Endothelial cell of umbilical vein (primary cell): ENCODE results near the gene TWIST2. TPM values are rescaled to one million over a fixed set of nuclear protein-coding genes. Genes with fewer than 3 reads are reported as not detected.

Experiments used
- BruUV-seq: library from RNA; stranded (reverse); fragments of 400-500 nt; replicated peaks from 2 replicates; lab custom pipeline; 2021; lab: Mats Ljungman, UMichigan
- CTCF ChIA-PET: fragments of 300-600, 350-600 bp; sonication (Branson Sonifier 250); formaldehyde crosslinking; loops from one replicate; lab custom pipeline; 2021; ENCODE audit warnings: antibody characterized with exemption, inconsistent platforms; lab: Charles Lee
- POLR2A ChIA-PET: fragments of 300-600, 350-600 bp; sonication (Branson Sonifier 250); formaldehyde crosslinking; loops from one replicate; lab custom pipeline; 2021; ENCODE audit warnings: antibody characterized with exemption, inconsistent platforms; lab: Charles Lee
- DNase-seq: peaks from one replicate; pipeline ENCODE4 v3.0.0-alpha.2; 2011; ENCODE audit warnings: low read depth, low spot score
- FAIRE-seq: peaks from 2 replicates; lab custom pipeline; 2011; peaks lifted over from hg19 to GRCh38; lab: Jason Lieb, UNC
- H2AFZ ChIP-seq: 2 replicates; pipeline ENCODE4 v1.6.0; 2012; ENCODE audit warnings: low read depth, low read length, control low read depth, inconsistent platforms
- H3K27ac ChIP-seq: 2 replicates; pipeline ENCODE4 v1.5.1; 2011; ENCODE audit warnings: low read depth, mild to moderate bottlenecking, control low read depth, low read length, moderate library complexity; ENCODE audit not compliant: insufficient read depth
- H3K27me3 ChIP-seq, 2 experiments: 2 replicates each; pipeline versions ENCODE4 v1.6.0 to v1.6.1; 2011; ENCODE audit warnings: low read length in 2 of 2, mixed read lengths in 1 of 2; ENCODE audit not compliant: control insufficient read depth in 2 of 2, insufficient read depth in 2 of 2
- H3K36me3 ChIP-seq, 2 experiments: 2 replicates in 1 of 2; 3 replicates in 1 of 2; pipeline ENCODE4 v1.5.1; 2011; ENCODE audit warnings: low read length in 2 of 2, mild to moderate bottlenecking in 1 of 2, moderate library complexity in 1 of 2; ENCODE audit not compliant: control insufficient read depth in 2 of 2, insufficient read depth in 2 of 2; ENCODE audit errors: extremely low read depth in 1 of 2
- H3K4me1 ChIP-seq: 3 replicates; pipeline ENCODE4 v1.5.1; 2011; ENCODE audit warnings: mild to moderate bottlenecking, low read length; ENCODE audit not compliant: control insufficient read depth, insufficient read depth; ENCODE audit errors: extremely low read depth
- H3K4me2 ChIP-seq: 2 replicates; pipeline ENCODE4 v1.6.1; 2011; ENCODE audit warnings: low read length, control low read depth, mixed read lengths; ENCODE audit not compliant: insufficient read depth
- H3K4me3 ChIP-seq, 3 experiments: fragments of 200-600 bp in 1 of 3; sonication (generic), shearing (Covaris generic) in 1 of 3; replicated peaks in 1 of 3; 2 replicates each; pipeline ENCODE4 v1.5.1; 2011 to 2016; ENCODE audit warnings: control low read depth in 3 of 3, low read length in 3 of 3, mild to moderate bottlenecking in 2 of 3, inconsistent platforms in 1 of 3, low read depth in 1 of 3, moderate library complexity in 1 of 3; ENCODE audit not compliant: insufficient read depth in 1 of 3
- H3K79me2 ChIP-seq: 2 replicates; pipeline ENCODE4 v1.6.0; 2012; ENCODE audit warnings: low read length, inconsistent platforms; ENCODE audit not compliant: control insufficient read depth, insufficient read depth
- H3K9ac ChIP-seq: replicated peaks from 2 replicates; pipeline ENCODE3; 2011; ENCODE audit warnings: low read length, control low read depth; ENCODE audit not compliant: insufficient read depth; ENCODE audit errors: extremely low read depth
- H3K9me1 ChIP-seq: replicated peaks from 3 replicates; pipeline ENCODE4 v1.6.0; 2011; ENCODE audit warnings: mild to moderate bottlenecking, low read length; ENCODE audit not compliant: control insufficient read depth, insufficient read depth; ENCODE audit errors: extremely low read depth
- H3K9me3 ChIP-seq: replicated peaks from 2 replicates; pipeline ENCODE4 v1.5.1; 2012; ENCODE audit warnings: low read length, inconsistent platforms; ENCODE audit not compliant: control insufficient read depth, insufficient read depth
- H4K20me1 ChIP-seq: replicated peaks from 2 replicates; pipeline ENCODE3; 2011; ENCODE audit warnings: mild to moderate bottlenecking, low read length; ENCODE audit not compliant: control insufficient read depth, insufficient read depth; ENCODE audit errors: extremely low read depth
- EZH2 ChIP-seq: IDR thresholded peaks from 2 replicates; pipeline ENCODE4 v1.6.1; 2012; ENCODE audit warnings: borderline replicate concordance, low read depth, mild to moderate bottlenecking, moderate library complexity, low read length, inconsistent platforms; ENCODE audit not compliant: severe bottlenecking
- FOS ChIP-seq: IDR thresholded peaks from 2 replicates; pipeline ENCODE4 v1.6.1; 2011; ENCODE audit warnings: mild to moderate bottlenecking, low read length, moderate library complexity, borderline replicate concordance; ENCODE audit not compliant: insufficient read depth
- GATA2 ChIP-seq: IDR thresholded peaks from 2 replicates; pipeline ENCODE4 v1.7.0; 2011; ENCODE audit warnings: low read depth, mild to moderate bottlenecking, moderate library complexity, mixed read lengths, low read length; ENCODE audit not compliant: insufficient read length, insufficient read depth
- JUN ChIP-seq: IDR thresholded peaks from 2 replicates; pipeline ENCODE4 v1.6.1; 2011; ENCODE audit warnings: borderline replicate concordance, low read depth; ENCODE audit not compliant: insufficient read length, insufficient read depth
- MYC ChIP-seq: IDR thresholded peaks from one replicate; pipeline ENCODE4 v1.6.1; 2011; ENCODE audit warnings: mild to moderate bottlenecking, low read depth, low read length
- POLR2A ChIP-seq: IDR thresholded peaks from 2 replicates; pipeline ENCODE4 v1.6.1; 2012; ENCODE audit warnings: low read depth, mild to moderate bottlenecking, control low read depth, low read length
- POLR2AphosphoS5 ChIP-seq: IDR thresholded peaks from 2 replicates; pipeline ENCODE4 v1.6.1; 2012; ENCODE audit warnings: low read depth, mild to moderate bottlenecking, control low read depth, low read length, moderate library complexity; ENCODE audit not compliant: insufficient read depth
- dilution Hi-C: fragments of 300-500 bp; cut with MboI; formaldehyde crosslinking; loops from one replicate; pipeline ENCODE4 v1.15.0; 2019; ENCODE audit warnings: low sequenced_read_pairs; ENCODE audit not compliant: extremely low pct_ligation_motif_present
- intact Hi-C: fragments of 100-400 bp; cut with micrococcal nuclease; formaldehyde crosslinking; loops from one replicate; pipeline ENCODE4 v1.10.0; 2022
- polyA plus RNA-seq, 4 experiments: library from polyadenylated mRNA; depleted of rRNA in 3 of 4; stranded (reverse) in 3 of 4; unstranded in 1 of 4; fragments of >200 nt; gene quantifications; 2 replicates each; pipeline versions ENCODE4 v1.2.1 to v1.2.3, GENCODE V29; 2011 to 2012; ENCODE audit warnings: missing spikeins in 1 of 4
- total RNA-seq: library from RNA; stranded (reverse); gene quantifications from 2 replicates; pipeline ENCODE4 v1.2.3, GENCODE V29; 2021
- TF ChIP-seq, protein P1 (sequence below): IDR thresholded peaks from 2 replicates; pipeline ENCODE4 v1.6.1; 2011; ENCODE audit not compliant: insufficient read depth, insufficient read length
- TF ChIP-seq, protein P2 (sequence below), 2 donors: IDR thresholded peaks; 1 replicate in 1 of 2; 2 replicates in 1 of 2; pipeline ENCODE4 v1.5.1; 2011; ENCODE audit warnings: low read length in 2 of 2, mild to moderate bottlenecking in 2 of 2, moderate library complexity in 2 of 2, control low read depth in 1 of 2, inconsistent platforms in 1 of 2, low read depth in 1 of 2; ENCODE audit not compliant: insufficient read depth in 1 of 2; ENCODE audit errors: extremely low read depth in 1 of 2

The TWIST2 gene
- total and polyA plus RNA-seq, 2 donors (not counting 3 experiments of a cell fraction or from before 2014, with no cell fraction given) = 2.3 to 3.4 TPM

- TF ChIP-seq EZH2 (no peak), MYC (no peak)
- no peak overlapping the region for H3K4me3 ChIP-seq
- no peaks in the 10 kb centered on the region for H4K20me1 ChIP-seq
- H3K27me3 ChIP-seq = no peaks in the 10 kb centered on the region
- no peaks in the 10 kb centered on the region for H3K9me1 ChIP-seq
- dilution Hi-C loops (no loop called here), intact Hi-C loops (no loop called here)
- no peak overlapping the region for H3K4me2 ChIP-seq
- ChIA-PET POLR2A (no interaction called here), CTCF (no interaction called here)
- no peak overlapping the region for H3K9ac ChIP-seq
- no peaks in the 10 kb centered on the region for H3K36me3 ChIP-seq
- no peaks in the 10 kb centered on the region for H3K4me1 ChIP-seq
- FAIRE-seq = no peak
- no TSS peak for BruUV-seq
- no peak for DNase-seq
- no peaks in the 10 kb centered on the region for H3K79me2 ChIP-seq
- no peaks in the 10 kb centered on the region for H3K9me3 ChIP-seq
- no peak overlapping the region for H2AFZ ChIP-seq
- H3K27ac ChIP-seq = no peak overlapping the region
Observed at GRCh38 chr2:238904716-238905115, 56.8 kb downstream of the TWIST2 start.

DNA sequence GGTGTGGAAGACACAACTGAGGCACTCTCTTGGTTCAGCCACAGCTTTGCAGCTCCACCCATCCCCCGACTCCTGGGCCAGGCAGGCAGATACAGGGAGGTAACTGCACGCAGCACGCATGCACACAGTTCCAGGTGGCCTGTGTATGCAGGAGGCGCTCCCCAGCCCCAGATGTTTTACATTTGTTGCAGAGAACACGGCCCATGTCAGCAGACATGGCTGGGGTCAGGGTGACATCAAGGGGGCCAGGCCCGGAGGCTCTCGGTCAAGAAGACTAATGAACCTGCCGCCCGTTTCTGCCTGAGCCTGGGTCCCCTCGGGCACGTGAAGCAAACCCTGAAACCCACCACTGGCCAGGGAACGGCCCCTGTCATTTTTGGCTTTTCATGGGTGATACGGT is 57.3 kb downstream of the TWIST2 start:
- Histone ChIP-seq H3K4me3 (no peak overlapping the region), H3K4me2 (no peak overlapping the region), H4K20me1 (no peaks in the 10 kb centered on the region), H3K9ac (no peak overlapping the region), H3K4me1 (no peaks in the 10 kb centered on the region), H3K36me3 (no peaks in the 10 kb centered on the region), H2AFZ (no peak overlapping the region), H3K9me3 (no peaks in the 10 kb centered on the region), H3K79me2 (no peaks in the 10 kb centered on the region), H3K9me1 (no peaks in the 10 kb centered on the region), H3K27ac (no peak overlapping the region), H3K27me3 (no peaks in the 10 kb centered on the region)
- ChIA-PET POLR2A (no interaction called here), CTCF (no interaction called here)
- intact Hi-C loops = no loop called here
- DNase-seq (no peak), FAIRE-seq (no peak)
- no TSS peak for BruUV-seq
- TF ChIP-seq POLR2A (no peak), JUN (no peak), MYC (no peak), FOS (no peak), EZH2 (no peak), POLR2AphosphoS5 (no peak), GATA2 (no peak)
- TF ChIP-seq, protein P1, sequence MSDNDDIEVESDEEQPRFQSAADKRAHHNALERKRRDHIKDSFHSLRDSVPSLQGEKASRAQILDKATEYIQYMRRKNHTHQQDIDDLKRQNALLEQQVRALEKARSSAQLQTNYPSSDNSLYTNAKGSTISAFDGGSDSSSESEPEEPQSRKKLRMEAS = no peak
- TF ChIP-seq, protein P2, sequence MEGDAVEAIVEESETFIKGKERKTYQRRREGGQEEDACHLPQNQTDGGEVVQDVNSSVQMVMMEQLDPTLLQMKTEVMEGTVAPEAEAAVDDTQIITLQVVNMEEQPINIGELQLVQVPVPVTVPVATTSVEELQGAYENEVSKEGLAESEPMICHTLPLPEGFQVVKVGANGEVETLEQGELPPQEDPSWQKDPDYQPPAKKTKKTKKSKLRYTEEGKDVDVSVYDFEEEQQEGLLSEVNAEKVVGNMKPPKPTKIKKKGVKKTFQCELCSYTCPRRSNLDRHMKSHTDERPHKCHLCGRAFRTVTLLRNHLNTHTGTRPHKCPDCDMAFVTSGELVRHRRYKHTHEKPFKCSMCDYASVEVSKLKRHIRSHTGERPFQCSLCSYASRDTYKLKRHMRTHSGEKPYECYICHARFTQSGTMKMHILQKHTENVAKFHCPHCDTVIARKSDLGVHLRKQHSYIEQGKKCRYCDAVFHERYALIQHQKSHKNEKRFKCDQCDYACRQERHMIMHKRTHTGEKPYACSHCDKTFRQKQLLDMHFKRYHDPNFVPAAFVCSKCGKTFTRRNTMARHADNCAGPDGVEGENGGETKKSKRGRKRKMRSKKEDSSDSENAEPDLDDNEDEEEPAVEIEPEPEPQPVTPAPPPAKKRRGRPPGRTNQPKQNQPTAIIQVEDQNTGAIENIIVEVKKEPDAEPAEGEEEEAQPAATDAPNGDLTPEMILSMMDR (IDR thresholded peaks at IDR 0.05; ENCODE audit: extremely low read depth in 1 of 2, insufficient read depth in 1 of 2, low read depth in 1 of 2, low read length in 2 of 2) = no peak
- dilution Hi-C loops = no loop called here
